ENCODE measurements around the gene ADNP.
A peak's percentile ranks its signal among the peaks of the same experiment; 100 is the strongest.
"Not testable (repeated sequence)": the region's sequence is repeated elsewhere in the genome, so short reads cannot be mapped to it uniquely, and the experiment has no call there.

ADNP gene

GRCh38 chr20:50903353-50904051, 27.7 kb downstream of the ADNP start:
- no peak for FAIRE-seq
- no peak for DNase-seq (ENCODE audit: insufficient read length, low spot score)

GRCh38 chr20:50901301-50901700, 29.9 kb downstream of the ADNP start:
- DNase-seq (ENCODE audit: insufficient read length, low spot score) (no peak), FAIRE-seq (no peak)

- peak; percentile 97 for FAIRE-seq
Measured at GRCh38 chr20:50900261-50900660, 31.0 kb downstream of the ADNP start.

GRCh38 chr20:50898475-50898874, 32.8 kb downstream of the ADNP start:
- DNase-seq (ENCODE audit: insufficient read length, low spot score) (no peak), FAIRE-seq (no peak)

More at GRCh38 chr20:50900261-50900660, 31.0 kb downstream of the ADNP start:
- no peak for DNase-seq (ENCODE audit: insufficient read length, low spot score)

- FAIRE-seq, result no peak
Measured at GRCh38 chr20:50895111-50895830, 36.0 kb downstream of the ADNP start.

GRCh38 chr20:50893620-50894019, 37.6 kb downstream of the ADNP start:
- DNase-seq (ENCODE audit: insufficient read length, low spot score), result no peak
- no peak for FAIRE-seq

More at GRCh38 chr20:50895111-50895830, 36.0 kb downstream of the ADNP start:
- DNase-seq (ENCODE audit: insufficient read length, low spot score), result no peak

- DNase-seq (ENCODE audit: insufficient read length, low spot score), result no peak
- no peak for FAIRE-seq
Measured at GRCh38 chr20:50892394-50892793, 38.8 kb downstream of the ADNP start.

- no peak for FAIRE-seq
- DNase-seq (ENCODE audit: insufficient read length, low spot score), result no peak
Measured at GRCh38 chr20:50891138-50891537, 40.1 kb downstream of the ADNP start.

- FAIRE-seq (no peak), DNase-seq (ENCODE audit: insufficient read length, low spot score) (no peak)
Measured at GRCh38 chr20:50887576-50887975, 43.7 kb downstream of the ADNP start.

- FAIRE-seq (peak; percentile 86), DNase-seq (ENCODE audit: insufficient read length, low spot score) (no peak)
Measured at GRCh38 chr20:50886184-50886790, 45.0 kb downstream of the ADNP start.

- DNase-seq (ENCODE audit: insufficient read length, low spot score), result no peak
- no peak for FAIRE-seq
Measured at GRCh38 chr20:50885781-50886180, 45.5 kb downstream of the ADNP start.

GRCh38 chr20:50885068-50885467, 46.2 kb downstream of the ADNP start:
- DNase-seq (ENCODE audit: insufficient read length, low spot score) (no peak), FAIRE-seq (no peak)

GRCh38 chr20:50883856-50884255, 47.4 kb downstream of the ADNP start:
- FAIRE-seq, result no peak

GRCh38 chr20:50881759-50882424, 49.3 kb downstream of the ADNP start:
- FAIRE-seq; DNase-seq (ENCODE audit: insufficient read length, low spot score): not testable (repeated sequence)

More at GRCh38 chr20:50883856-50884255, 47.4 kb downstream of the ADNP start:
- DNase-seq (ENCODE audit: insufficient read length, low spot score), result no peak

- DNase-seq (ENCODE audit: insufficient read length, low spot score), result no peak
- FAIRE-seq, result peak; percentile 65
Measured at GRCh38 chr20:50879649-50880550, 51.3 kb downstream of the ADNP start.

- no peak for DNase-seq (ENCODE audit: insufficient read length, low spot score)
- peak; percentile 42 for FAIRE-seq
Measured at GRCh38 chr20:50877232-50877743, 53.9 kb downstream of the ADNP start.

- DNase-seq (ENCODE audit: insufficient read length, low spot score) (no peak), FAIRE-seq (no peak)
Measured at GRCh38 chr20:50876816-50877215, 54.4 kb downstream of the ADNP start.

GRCh38 chr20:50876063-50876685, 55.1 kb downstream of the ADNP start:
- DNase-seq (ENCODE audit: insufficient read length, low spot score) (no peak), FAIRE-seq (no peak)

Data from HTR-8/SVneo (cell line).